ENCODE data around the gene CACHD1.

The CACHD1 gene

GRCh38 chr1:64472805-64473204 lies 2.9 kb downstream of the CACHD1 start:
- in situ Hi-C loops (cut with MboI; ENCODE audit: low sequenced_read_pairs), result no loop called here

DNA sequence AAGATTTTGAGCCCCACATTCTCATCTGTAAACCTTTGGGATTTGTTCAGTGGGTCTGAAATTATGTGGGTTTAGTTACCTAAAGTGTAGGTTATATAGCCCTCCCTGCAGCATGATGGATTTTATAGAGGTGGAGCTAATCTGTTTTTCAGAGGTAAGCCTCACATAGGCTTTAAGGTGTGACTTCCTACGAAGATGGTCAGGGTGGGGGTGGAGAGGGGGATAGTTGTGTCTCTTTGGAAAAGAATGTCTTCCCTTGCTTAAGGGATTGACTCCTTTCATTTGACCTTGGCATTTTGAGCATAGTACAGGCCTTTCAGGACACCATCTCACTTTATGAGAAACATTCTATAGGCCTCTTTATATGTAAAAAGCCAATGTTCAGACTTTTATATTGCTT lies 3.4 kb downstream of the CACHD1 start:
- in situ Hi-C loops (cut with MboI; ENCODE audit: low sequenced_read_pairs), result no loop called here

GRCh38 chr1:64474133-64474532 lies 4.2 kb downstream of the CACHD1 start:
- in situ Hi-C loops (cut with MboI; ENCODE audit: low sequenced_read_pairs), result no loop called here

DNA sequence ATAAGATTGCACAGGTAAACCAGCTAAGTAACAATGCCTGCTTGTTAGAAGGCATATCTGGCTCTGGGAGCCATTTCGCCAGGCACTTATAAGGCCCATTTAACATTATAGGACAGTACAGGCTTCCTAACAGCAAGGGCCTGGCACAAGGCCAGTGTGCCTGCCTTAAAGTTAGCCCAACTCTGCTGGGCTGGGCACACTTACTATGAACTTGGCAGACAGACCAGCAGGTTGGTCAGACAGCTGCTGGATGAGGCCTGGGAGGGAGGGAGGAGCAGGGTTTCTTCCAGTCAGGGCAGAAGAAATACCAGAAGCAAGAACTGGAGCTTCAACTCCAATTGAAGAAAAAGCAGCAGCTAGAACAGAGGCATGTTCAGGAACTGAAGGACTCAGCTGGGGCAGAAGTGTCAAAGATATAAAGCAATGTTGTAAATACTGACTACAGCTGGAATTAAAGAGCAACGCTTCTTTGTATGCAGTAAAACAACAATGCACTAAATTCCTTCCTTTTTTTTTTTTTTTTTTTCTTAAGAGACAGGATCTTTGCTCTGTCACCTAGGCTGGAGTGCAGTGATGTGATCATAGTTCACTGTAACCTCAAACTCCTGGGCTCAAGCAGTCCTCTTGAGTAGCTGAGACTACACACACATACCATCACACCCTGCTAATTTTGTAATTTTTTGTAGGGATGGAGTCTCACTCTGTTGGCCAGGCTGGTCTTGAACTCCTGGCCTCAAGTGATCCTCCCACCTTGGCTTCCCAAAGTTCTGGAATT lies 4.9 kb downstream of the CACHD1 start:
- in situ Hi-C loops (cut with MboI; ENCODE audit: low sequenced_read_pairs), result no loop called here

DNA sequence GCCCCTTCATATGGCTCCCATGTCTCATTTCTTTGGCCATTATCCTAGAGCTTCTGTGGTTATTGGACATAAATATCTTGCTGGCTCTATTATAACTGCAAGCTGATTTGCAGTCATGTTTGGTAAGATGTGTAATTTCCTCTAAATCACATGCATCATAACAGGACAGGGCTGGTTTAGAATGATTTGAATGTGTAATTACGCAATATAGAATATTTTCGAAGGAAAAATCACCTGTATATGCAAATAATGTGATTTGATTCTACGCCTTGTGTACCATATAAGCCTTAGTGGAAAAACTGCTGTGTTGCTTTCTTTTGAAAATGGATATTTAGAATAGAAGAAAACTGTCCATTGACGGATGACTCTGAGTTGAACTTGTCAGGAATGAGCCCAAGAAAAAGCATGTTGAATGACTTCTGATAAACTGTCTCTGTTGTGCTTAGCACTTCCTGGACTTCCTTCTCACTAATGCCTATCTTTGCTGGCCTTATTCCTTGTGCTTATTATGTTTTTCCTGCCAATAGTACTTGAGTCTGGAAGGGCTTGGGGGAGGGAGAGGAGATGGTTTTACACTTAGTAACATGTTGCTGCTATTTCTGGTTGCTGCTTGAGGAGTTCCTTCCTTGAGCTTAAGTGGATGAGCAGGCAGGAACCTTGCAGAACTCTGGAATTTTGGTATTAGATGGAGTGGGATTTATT lies 6.5 kb downstream of the CACHD1 start:
- in situ Hi-C loops (cut with MboI; ENCODE audit: low sequenced_read_pairs), result no loop called here

- in situ Hi-C loops (cut with MboI; ENCODE audit: low sequenced_read_pairs), result no loop called here
These were observed 8.9 kb downstream of the CACHD1 start for GRCh38 chr1:64478594-64479470.

GRCh38 chr1:64479874-64480273 lies 9.9 kb downstream of the CACHD1 start:
- in situ Hi-C loops (cut with MboI; ENCODE audit: low sequenced_read_pairs), result no loop called here

DNA sequence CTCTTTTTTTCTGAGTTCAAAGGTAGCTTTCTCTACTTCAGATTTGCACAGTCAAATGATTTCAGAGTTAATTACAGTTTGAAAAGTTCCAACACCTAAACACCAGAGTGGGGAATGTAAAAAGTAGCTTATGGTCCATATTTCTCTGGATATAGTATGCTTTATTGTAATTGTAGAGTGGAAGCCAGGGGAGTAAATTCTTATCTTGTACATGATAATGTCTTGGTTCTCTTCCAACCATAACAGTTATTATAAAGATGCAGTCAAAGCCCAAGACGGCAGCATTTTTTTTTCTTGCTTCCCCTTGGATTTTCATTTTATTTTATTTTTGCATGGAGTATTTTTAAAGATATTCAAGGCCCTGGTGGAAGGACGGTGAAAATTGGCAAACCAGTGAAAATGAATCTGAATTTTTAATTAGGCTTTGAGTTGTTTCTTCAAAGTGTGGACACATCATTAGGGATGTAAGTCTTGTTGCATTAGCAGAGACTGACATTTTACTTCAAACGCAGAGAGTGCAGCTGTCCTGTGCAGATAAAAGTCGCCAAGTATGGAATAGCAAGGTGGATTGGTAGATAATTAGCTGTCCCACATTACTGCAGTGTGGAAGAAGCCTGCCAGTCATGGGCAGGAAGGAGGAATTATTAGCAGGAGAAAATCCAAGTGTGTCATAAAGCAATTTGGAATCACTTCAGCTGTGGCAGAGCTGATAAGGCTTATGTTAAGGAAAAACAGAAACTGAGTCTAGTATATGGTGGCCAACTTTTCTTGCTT lies 11.3 kb downstream of the CACHD1 start:
- in situ Hi-C loops (cut with MboI; ENCODE audit: low sequenced_read_pairs), result no loop called here

GRCh38 chr1:64482128-64482527 lies 12.2 kb downstream of the CACHD1 start:
- in situ Hi-C loops (cut with MboI; ENCODE audit: low sequenced_read_pairs), result no loop called here

GRCh38 chr1:64482720-64483119 lies 12.8 kb downstream of the CACHD1 start:
- in situ Hi-C loops (cut with MboI; ENCODE audit: low sequenced_read_pairs), result no loop called here

DNA sequence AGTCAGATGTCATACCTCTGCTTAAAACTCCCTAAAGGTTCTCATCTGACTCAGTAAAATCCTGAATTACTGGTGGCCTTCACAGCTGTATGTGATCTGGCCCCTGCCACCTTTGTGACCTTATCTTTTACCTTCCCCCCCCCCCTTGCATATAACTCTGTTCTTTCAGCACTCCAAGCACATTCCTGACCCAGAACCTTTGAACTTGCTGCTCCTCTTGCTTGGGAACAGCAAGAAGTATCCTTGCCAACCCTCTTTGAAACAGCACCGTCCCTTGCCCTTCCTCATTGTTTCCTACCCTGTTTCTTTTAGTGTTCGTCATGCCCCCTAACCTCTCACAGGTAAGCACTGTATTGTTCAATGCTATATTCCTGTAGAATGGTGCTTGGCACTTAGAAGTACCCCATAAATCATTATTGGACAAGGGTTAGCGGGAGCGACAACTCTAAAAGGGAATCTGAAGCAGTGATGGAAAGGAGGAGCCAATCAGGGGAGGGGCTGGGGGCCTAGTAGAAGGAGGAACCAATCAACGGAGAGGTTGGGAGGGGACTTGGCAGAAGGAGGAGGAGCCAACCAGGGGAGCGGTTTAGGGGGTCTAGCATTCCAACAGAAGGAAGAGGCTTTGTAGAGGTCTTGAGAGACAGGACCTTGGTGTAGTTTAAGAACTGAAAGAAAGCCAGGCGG lies 13.9 kb downstream of the CACHD1 start:
- in situ Hi-C loops (cut with MboI; ENCODE audit: low sequenced_read_pairs), result no loop called here

DNA sequence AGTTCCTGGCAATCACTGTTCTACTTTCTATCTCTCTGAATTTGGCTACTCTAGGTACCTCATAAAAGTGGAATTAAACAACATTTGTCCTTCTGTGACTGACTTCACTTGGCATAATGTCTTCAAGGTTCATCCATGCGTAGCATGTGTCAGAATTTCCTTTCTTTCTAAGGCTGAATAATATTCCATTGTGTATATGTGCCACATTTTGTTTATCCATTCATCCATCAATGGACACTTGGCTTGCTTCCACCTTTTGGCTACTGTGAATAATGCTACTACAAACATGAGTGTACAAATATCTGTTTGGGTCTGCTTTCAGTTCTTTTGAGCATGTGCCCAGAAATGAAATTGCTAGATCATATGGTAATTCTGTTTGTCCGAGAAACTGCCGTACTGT lies 14.7 kb downstream of the CACHD1 start:
- in situ Hi-C loops (cut with MboI; ENCODE audit: low sequenced_read_pairs), result no loop called here

DNA sequence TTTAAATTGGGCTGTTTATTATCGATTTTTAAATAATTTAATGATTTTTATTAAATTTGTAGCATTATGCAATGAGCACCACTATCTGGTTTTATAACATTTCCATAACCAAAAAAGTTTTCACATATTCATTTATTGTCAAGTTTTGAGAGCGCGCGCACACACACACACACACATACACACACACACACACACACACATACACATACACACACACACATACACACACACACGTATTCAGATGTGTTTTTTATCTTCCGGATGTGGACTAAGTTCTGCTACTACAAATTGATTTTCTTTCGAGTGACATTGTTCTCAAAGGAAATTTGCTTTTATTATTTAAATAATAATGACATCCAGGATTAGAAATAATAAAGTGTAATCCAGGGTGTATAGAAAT lies 16.3 kb downstream of the CACHD1 start:
- in situ Hi-C loops (cut with MboI; ENCODE audit: low sequenced_read_pairs), result no loop called here

- in situ Hi-C loops (cut with MboI; ENCODE audit: low sequenced_read_pairs), result no loop called here
These were observed 17.1 kb downstream of the CACHD1 start for GRCh38 chr1:64487061-64487460.

GRCh38 chr1:64488862-64489261 lies 18.9 kb downstream of the CACHD1 start:
- in situ Hi-C loops (cut with MboI; ENCODE audit: low sequenced_read_pairs), result no loop called here

DNA sequence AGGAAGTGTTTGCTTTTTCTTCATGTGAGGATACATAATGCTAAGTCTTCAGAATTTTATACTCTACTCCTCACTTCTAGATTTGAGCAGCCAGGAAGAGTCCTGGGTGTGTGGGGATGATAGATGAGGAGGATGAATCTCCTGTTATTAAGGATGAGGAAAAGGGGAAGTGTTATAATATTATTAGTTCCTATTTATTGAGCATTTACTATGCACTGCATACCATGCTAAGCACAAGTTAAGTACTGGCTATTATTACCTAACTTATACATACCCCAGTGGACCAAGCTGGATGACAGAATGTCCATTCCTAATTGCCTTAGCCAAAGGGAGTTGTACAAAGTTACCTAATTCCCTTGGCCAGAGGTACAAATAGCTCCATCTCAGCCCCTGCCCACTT lies 19.8 kb downstream of the CACHD1 start:
- in situ Hi-C loops (cut with MboI; ENCODE audit: low sequenced_read_pairs), result no loop called here

DNA sequence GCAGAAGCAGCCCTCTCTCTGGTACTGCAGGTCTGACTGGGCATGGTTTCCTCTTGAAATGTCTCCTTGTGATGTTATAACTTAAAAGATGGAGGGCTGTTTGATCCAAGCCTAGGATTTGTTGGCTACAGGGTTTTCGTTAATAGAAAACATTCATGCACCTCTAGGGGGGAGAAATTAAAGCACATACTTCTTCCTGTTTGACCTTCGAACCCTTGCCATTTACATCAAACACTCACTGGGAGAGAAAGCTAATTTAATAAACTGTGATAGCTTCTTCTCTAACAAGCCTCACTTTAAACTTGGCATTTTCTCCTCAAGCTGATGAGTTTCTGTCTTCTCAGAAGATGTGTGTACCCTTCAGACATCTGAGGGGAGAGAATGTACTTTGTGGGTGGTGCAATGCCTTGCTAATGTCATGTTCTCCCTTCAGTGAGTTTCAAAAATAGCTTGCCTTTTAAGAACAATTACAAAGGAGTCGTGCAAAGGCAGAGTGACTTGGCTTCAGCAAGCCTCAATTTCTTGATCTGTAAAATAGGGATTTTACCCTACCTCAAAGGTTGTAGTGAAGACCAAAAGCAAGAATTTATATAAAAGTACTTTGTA lies 20.4 kb downstream of the CACHD1 start:
- in situ Hi-C loops (cut with MboI; ENCODE audit: low sequenced_read_pairs), result no loop called here

- in situ Hi-C loops (cut with MboI; ENCODE audit: low sequenced_read_pairs), result no loop called here
These were observed 22.5 kb downstream of the CACHD1 start for GRCh38 chr1:64492424-64492823.

DNA sequence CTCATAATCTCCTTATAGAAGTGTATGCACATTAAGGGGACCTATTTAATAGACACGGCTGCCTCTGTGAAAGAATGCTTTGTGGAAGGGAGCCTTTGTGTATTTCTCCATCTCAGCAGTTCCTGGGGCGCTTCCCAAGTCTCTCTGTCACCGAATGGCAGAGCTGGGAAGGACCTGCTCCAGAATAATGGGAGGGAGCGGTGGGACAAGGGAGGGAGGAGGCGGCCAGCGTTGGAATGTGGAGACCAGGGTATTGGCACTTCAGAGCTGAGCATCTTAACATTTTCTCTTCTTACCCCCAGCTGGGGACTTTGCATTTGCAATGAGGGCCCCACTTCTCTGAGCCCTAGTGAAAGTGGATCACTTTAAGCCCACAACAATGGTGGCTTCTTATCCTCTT lies 23.9 kb downstream of the CACHD1 start:
- in situ Hi-C loops (cut with MboI; ENCODE audit: low sequenced_read_pairs), result no loop called here

DNA sequence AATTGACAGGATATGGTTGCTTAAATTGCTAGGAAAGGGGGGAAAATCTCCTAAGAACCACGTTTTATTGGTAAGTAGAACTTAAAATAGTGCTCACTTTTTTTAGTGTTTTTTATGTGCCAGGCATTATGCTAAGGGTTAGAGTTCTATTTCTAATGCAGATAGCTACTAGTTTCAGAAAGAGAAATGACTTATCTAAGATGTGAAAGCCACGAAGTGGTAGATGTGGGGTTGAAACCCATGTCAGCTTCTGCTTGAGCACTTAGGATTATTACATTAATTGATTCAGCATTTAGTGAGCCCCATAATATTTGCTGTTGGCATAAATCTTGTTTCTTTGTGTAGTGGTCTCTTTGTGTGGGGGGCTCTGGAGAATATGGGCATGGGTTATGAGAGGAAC lies 24.7 kb downstream of the CACHD1 start:
- in situ Hi-C loops (cut with MboI; ENCODE audit: low sequenced_read_pairs), result no loop called here

Measured in HL-60/S4 treated with phorbol 12-myristate 13-acetate at 8.2 ng/mL for 4 days and 3 days (cell line).